Metanephros (tissue), 2 donors: ENCODE data around the gene KRT15. TPM values are rescaled to one million over a fixed set of nuclear protein-coding genes. Genes with fewer than 3 reads are reported as not detected.

Source experiments
- small RNA-seq: library from RNA; depleted of rRNA; stranded (forward); fragments of <200 nt; gene quantifications from one replicate; pipeline ENCODE3, GENCODE V24; 2014; ENCODE audit warnings: low replicate concordance
- total RNA-seq: library from RNA; depleted of rRNA; stranded (reverse); fragments of >200 nt; gene quantifications from one replicate; pipeline ENCODE4 v1.2.3, GENCODE V29; 2014

Gene KRT15
- total RNA-seq: 1.1 TPM

GRCh38 chr17:41518789-41519449 is at the start of gene KRT15:
Gene KRT15 (minus strand): TSS chr17:41518890. CDS start chr17:41518827, 63 bp downstream.

GRCh38 chr17:41505007-41505808 is 13.5 kb downstream of the KRT15 start, which contains the start of gene KRT13:
Gene KRT13 (minus strand): TSS chr17:41505612. CDS start chr17:41505550, 62 bp downstream.

GRCh38 chr17:41489531-41489930 is 29.2 kb downstream of the KRT15 start, which contains the start of gene KRT36:
Gene KRT36 (minus strand): TSS chr17:41489910. CDS start chr17:41489864, 46 bp downstream.

GRCh38 chr17:41481036-41481435 is 37.7 kb downstream of the KRT15 start, which contains the start of gene KRT35:
Gene KRT35 (minus strand): TSS chr17:41481151. CDS start chr17:41481097, 54 bp downstream.

GRCh38 chr17:41466988-41467387 is 51.7 kb downstream of the KRT15 start, which contains the start of gene KRT32:
Gene KRT32 (minus strand): TSS chr17:41467386. CDS start chr17:41467325, 61 bp downstream.

Small RNAs within 50 kb of the gene (small RNA-seq; reads per million reads assigned to genes)
- gene RNU2-32P: 1.3 reads per million, percentile 85 among the genes with 10 or more reads in this experiment

Other genes with a start within 250 kb of the KRT15 start
- not detected for gene KRTAP9-7, start 243.2 kb downstream of the KRT15 start, total RNA-seq
- gene KRTAP29-1, start 216.0 kb downstream of the KRT15 start, total RNA-seq: not detected
- not detected for gene KRTAP16-1, start 209.6 kb downstream of the KRT15 start, total RNA-seq
- not detected for gene KRTAP17-1, start 203.2 kb downstream of the KRT15 start, total RNA-seq
- gene KRT33A, start 168.1 kb downstream of the KRT15 start, total RNA-seq: 0.12 TPM
- not detected for gene KRT33B, start 149.1 kb downstream of the KRT15 start, total RNA-seq
- not detected for gene KRT34, start 136.6 kb downstream of the KRT15 start, total RNA-seq
- gene KRT31, start 121.3 kb downstream of the KRT15 start, total RNA-seq: 0.47 TPM
- gene KRT37, start 94.3 kb downstream of the KRT15 start, total RNA-seq: not detected
- not detected for gene KRT38, start 77.9 kb downstream of the KRT15 start, total RNA-seq
- not detected for gene KRT32, start 51.5 kb downstream of the KRT15 start, total RNA-seq
- gene KRT35, start 37.7 kb downstream of the KRT15 start, total RNA-seq: 0.41 TPM
- gene KRT36, start 29.0 kb downstream of the KRT15 start, total RNA-seq: not detected
- gene KRT13, start 13.3 kb downstream of the KRT15 start, total RNA-seq: 7.4 TPM
- gene KRT19, start 9.4 kb upstream of the KRT15 start, total RNA-seq: 308 TPM
- not detected for gene KRT9, start 53.2 kb upstream of the KRT15 start, total RNA-seq
- 0.29 TPM for gene KRT14, start 68.0 kb upstream of the KRT15 start, total RNA-seq
- not detected for gene KRT16, start 93.9 kb upstream of the KRT15 start, total RNA-seq
- 11.1 TPM for gene KRT17, start 105.7 kb upstream of the KRT15 start, total RNA-seq
- gene EIF1, start 170.0 kb upstream of the KRT15 start, total RNA-seq: 128 TPM
- gene GAST, start 193.4 kb upstream of the KRT15 start, total RNA-seq: not detected
- gene HAP1, start 215.8 kb upstream of the KRT15 start, total RNA-seq: 0.64 TPM